Adipocyte (in vitro differentiated cells): ENCODE measurements around the gene EFNA5.

Experiments
- DNase-seq: peaks from one replicate; pipeline ENCODE4 v3.0.0-alpha.2; 2015; ENCODE audit warnings: low read depth
- H3K27me3 ChIP-seq: replicated peaks from 2 replicates; pipeline ENCODE4 v1.7.0; 2013; ENCODE audit warnings: mild to moderate bottlenecking, low read length, moderate library complexity; ENCODE audit not compliant: control insufficient read depth, insufficient read depth
- H3K36me3 ChIP-seq: 2 replicates; pipeline ENCODE4 v1.7.0; 2013; ENCODE audit warnings: low read length, mild to moderate bottlenecking, moderate library complexity; ENCODE audit not compliant: control insufficient read depth, insufficient read depth, severe bottlenecking
- H3K4me1 ChIP-seq: 2 replicates; pipeline ENCODE4 v1.7.0; 2013; ENCODE audit warnings: mild to moderate bottlenecking, low read length, moderate library complexity; ENCODE audit not compliant: control insufficient read depth, insufficient read depth
- H3K4me3 ChIP-seq: 2 replicates; pipeline ENCODE4 v1.7.0; 2013; ENCODE audit warnings: mild to moderate bottlenecking, low read length, moderate library complexity
- H3K9ac ChIP-seq: 2 replicates; pipeline ENCODE4 v1.7.0; 2013; ENCODE audit warnings: mild to moderate bottlenecking, low read length, moderate library complexity
- H3K9me3 ChIP-seq: 2 replicates; pipeline ENCODE4 v1.7.0; 2013; ENCODE audit warnings: mild to moderate bottlenecking, low read length, moderate library complexity; ENCODE audit not compliant: control insufficient read depth

The EFNA5 gene

DNA sequence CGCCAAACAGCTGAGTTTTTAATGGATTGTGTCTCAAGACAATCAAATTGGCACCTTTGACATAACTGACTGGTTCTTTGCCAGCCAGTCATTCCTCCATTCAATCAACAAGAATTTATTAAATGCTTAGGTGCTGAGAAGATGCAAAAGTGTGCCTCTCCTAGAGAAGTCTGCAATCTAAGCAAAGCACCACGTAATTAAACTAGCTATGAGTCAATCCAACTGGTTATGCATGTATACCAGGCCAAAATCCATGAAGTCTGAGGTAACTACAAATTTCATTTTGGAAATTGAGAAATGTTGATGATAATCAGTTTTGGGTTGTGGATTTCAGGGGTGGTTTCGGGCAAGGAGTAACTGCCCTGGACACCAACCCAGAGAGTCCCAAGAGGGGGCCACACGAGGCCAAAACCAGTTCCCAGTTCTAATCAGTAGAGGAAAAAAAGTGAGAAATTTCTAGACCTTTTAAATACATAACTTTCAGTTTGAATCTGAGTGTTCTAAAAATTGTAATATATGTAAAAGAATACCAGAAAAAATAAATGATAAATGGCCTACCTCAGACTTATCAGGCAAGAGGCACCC, 92.6 kb downstream of the EFNA5 start:
- no peak for DNase-seq
- Histone ChIP-seq H3K9me3 (no peaks in the 10 kb centered on the region), H3K4me3 (peak overlapping the region; percentile 5), H3K4me1 (peaks cover 75% of the 10 kb centered on the region), H3K27me3 (no peaks in the 10 kb centered on the region), H3K36me3 (no peaks in the 10 kb centered on the region), H3K9ac (peak overlapping the region; percentile 36)

DNA sequence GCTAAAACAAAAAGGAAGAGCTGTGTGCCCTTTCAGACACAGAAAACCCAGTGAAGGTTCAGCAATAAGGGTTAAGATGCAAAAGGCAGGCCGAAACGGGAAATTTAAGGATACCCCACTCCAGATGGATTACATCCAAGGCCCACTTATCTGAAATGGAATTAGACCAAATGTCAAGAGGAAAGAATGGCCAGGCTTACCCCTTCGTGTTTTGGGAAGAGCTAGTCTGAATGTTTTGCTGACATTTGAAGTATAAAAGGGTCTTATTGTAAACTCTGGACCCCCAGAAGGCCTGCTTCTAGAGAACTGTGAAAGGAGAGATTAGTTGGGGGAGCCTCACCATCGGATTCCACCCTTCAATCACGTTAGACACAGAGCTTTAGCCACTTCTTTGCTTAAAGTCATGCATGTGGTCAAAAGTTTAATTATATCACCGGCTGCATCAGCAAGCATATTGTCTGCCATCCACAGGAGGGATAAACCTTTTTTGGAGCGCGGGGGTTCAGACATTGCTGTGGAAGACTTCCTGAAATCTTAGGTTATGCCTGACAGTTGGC, 93.3 kb downstream of the EFNA5 start:
- Histone ChIP-seq H3K9ac (no peak overlapping the region), H3K4me3 (peak overlapping the region; percentile 5), H3K27me3 (no peaks in the 10 kb centered on the region), H3K4me1 (peaks cover 82% of the 10 kb centered on the region), H3K9me3 (no peaks in the 10 kb centered on the region), H3K36me3 (no peaks in the 10 kb centered on the region)
- DNase-seq, result no peak

DNA sequence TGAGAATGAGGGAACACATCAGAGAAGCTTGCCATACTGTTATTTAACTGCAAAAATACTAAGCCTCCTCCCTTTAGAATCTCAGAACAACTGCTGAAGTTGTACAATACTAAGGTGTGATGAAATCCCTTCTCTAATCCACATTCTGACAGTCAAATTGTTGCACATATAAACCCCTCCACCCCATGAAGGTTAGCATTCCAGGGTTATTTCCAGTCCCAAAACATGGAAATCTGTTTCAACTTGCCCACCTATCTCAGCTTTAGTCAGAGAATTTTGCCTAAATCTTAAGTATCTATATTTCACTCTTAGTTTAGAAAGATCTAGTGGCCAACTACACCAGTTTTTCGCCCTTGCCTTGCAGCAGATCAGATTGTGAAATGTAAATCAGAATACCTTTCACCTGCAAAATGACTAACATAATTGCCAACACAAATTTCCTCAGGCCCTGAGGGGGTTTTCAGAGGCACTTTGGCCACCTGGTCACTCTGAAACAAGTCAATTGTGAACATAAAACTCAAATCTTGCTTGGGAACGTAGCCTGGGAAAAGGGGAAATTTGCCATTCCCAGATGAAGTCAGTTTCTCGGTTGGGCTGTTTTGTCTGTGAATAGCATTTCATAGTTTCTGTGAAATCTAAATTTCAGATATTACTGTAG, 93.9 kb downstream of the EFNA5 start:
- no peak for DNase-seq
- Histone ChIP-seq H3K36me3 (no peaks in the 10 kb centered on the region), H3K4me3 (no peak overlapping the region), H3K4me1 (peaks cover 80% of the 10 kb centered on the region), H3K9ac (no peak overlapping the region), H3K9me3 (no peaks in the 10 kb centered on the region), H3K27me3 (no peaks in the 10 kb centered on the region)

DNA sequence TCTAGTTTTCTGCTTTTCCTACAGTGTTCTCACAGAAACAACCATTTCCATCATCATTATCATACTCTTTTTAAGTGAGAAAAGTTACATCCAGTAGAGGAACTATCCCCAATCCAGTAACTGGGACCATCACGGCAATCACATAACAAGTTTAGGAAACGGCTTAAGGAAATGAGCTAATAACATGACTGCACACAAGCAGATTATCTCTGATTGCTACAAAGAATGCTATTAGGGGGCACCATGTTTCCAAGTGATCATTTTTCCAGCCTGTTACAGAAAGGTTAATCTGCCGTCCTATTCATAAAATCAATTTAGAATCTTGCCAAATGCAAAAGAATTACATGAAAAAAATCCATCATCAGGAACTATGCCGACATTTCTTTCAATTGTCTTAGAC, 94.6 kb downstream of the EFNA5 start:
- Histone ChIP-seq H3K4me1 (peaks cover 79% of the 10 kb centered on the region), H3K9me3 (no peaks in the 10 kb centered on the region), H3K27me3 (no peaks in the 10 kb centered on the region), H3K4me3 (no peak overlapping the region), H3K36me3 (no peaks in the 10 kb centered on the region), H3K9ac (no peak overlapping the region)
- no peak for DNase-seq

DNA sequence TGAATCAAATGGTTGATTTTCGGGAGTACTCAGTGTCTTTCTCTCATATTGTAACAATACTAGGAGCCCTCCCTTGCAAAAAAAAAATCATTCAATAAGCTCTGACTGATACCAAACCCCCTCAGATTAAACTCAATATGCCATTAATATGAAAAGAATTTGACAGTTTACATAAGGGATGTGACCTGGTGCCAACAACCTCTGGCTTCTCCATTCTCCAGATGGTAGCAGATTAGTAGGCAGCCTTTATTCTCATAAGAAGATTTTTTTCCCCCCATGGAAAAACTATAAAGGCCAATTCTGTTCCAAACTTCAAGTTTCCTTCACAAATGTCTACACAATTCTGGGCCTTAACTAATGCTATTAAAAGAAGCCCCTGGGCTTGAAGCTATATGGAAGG, 96.5 kb downstream of the EFNA5 start:
- no peak for DNase-seq
- peaks cover 73% of the 10 kb centered on the region for H3K4me1 ChIP-seq
- H3K9ac ChIP-seq, result no peak overlapping the region
- H3K27me3 ChIP-seq, result no peaks in the 10 kb centered on the region
- no peaks in the 10 kb centered on the region for H3K36me3 ChIP-seq
- no peaks in the 10 kb centered on the region for H3K9me3 ChIP-seq
- H3K4me3 ChIP-seq, result no peak overlapping the region

DNA sequence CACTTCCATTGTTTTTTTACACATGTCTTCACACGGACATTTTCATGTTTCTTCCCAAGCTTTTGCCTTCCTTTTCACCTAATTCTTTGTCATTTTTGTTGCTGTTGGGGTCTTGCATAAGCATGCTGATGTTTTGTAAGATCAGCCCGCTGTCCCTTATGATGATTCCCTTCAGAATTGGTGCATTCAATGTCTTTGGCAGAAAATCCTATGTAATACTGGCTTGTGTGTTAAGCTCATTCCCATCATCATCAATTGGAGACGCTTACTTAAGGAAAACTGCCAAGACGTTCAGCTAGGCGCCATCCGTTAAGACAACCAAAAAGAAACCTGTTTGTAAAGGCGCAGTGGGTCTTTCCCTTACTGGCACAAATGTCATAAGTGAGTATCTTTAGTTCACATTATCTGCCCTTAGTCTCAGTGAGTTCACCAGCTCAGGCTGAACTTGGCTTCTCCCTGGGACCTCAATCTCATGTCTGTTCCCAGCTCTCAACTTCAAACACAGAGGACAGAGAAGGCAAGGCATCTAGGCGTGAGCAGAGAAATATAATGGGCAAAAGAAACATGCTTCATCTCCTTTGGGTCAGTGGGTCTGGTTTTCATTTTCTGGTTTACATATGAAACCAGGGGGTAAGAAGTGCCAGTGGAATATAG, 97.9 kb downstream of the EFNA5 start:
- H3K9ac ChIP-seq, result peak overlapping the region; percentile 76
- H3K27me3 ChIP-seq, result no peaks in the 10 kb centered on the region
- H3K9me3 ChIP-seq, result no peaks in the 10 kb centered on the region
- H3K4me3 ChIP-seq, result peak overlapping the region; percentile 80
- no peak for DNase-seq
- H3K4me1 ChIP-seq, result peaks cover 59% of the 10 kb centered on the region
- no peaks in the 10 kb centered on the region for H3K36me3 ChIP-seq

DNA sequence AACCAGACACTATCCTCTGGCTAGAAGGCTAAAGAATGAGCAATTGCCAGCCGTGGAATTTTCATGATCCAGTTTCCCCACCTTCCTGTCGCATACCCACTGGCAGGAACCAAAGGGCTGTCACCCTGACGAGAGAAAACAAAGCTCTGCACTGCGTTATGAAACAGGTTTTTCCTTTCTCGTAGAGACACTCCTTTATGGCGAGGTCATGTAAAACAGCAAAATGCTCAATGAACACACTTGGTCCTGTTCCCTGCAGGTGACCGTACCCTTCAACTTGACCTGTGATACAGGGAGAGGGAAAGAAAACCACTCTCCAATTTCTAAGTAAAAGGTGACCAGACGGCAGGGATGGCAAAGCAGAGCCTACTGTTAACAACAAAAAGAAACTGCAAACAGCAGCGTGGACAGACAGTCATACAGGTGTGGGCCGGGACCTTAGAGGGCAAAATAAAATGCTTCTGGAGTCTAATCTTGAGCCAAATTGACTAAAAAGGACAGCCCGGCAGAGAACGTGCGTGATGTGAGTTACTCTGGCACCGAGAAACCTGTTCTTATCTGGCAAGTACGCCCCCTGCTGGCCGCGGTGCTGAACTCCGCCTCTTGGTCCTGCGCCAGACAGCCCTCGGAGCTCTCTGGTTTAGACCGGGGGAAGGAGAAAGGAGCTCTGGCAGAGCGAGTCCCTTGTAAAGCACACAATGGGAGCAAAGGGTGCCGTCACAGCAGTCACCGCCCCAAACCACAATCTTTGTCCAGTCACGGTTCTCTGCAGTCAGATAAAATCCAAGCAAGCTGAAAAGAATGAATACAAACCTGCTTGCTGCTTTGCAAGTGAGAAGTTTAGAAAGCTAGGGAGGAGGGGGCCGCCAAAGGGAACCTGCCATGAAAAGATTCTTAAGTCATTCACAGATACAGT, 98.9 kb downstream of the EFNA5 start:
- Histone ChIP-seq H3K27me3 (no peaks in the 10 kb centered on the region), H3K4me3 (peak overlapping the region; percentile 80), H3K9me3 (no peaks in the 10 kb centered on the region), H3K36me3 (no peaks in the 10 kb centered on the region), H3K9ac (peak overlapping the region; percentile 76), H3K4me1 (peaks cover 49% of the 10 kb centered on the region)
- peak; percentile 97 for DNase-seq

DNA sequence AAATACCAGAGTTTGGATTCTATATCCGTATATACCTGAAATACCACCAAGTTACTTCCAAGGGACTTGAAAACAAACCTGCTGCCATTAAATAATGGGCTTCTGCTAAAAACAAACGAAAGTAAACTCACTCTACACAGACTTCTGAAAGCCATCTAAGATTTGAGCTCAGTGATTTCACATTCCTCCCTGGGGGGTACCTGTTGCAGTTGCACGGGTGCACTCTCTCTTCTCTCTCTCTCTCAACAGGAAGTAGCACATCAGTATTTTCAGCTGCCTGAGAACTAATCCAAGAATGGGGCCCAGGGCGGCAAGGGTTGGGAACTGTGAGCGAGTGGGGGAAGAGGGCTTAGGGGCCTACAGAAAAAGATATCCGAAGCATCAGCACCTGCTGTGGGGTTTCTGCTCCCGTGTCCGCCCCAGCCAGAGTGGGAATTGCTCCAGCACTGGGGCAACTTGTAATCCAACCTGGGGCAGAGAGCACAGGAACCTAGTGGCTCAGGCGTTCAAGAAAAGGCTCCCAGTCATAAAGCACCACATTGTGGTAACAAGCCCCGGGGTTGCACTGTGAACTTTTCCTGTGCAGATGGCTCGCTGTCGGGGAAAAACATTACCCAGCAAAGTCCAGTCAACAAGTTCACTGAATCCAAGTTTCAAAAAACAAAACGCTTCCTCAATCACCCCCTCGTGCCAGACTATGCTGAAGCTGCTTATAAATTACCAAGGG, 99.8 kb downstream of the EFNA5 start:
- H3K27me3 ChIP-seq, result no peaks in the 10 kb centered on the region
- H3K4me1 ChIP-seq, result peaks cover 40% of the 10 kb centered on the region
- no peaks in the 10 kb centered on the region for H3K9me3 ChIP-seq
- H3K9ac ChIP-seq, result peak overlapping the region; percentile 76
- peak overlapping the region; percentile 80 for H3K4me3 ChIP-seq
- no peak for DNase-seq
- H3K36me3 ChIP-seq, result no peaks in the 10 kb centered on the region

DNA sequence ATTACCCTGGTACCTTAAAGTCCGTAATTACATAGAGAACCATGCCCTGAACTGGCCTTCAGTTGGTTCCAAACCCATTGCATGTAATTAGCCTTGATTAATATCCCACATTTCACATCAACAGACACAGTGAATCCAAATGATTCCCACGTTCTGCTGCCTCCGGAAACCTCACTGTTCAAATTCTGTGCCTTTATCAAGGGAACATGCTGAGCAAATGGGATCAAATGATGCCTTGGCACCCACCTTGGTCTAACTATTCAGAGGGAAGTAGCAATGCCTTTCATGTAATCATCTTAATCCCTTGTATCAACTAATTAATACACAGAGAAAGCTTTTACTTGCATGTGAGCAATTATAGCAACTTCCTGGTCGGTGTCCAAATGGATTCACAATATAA, 100.6 kb downstream of the EFNA5 start:
- no peak for DNase-seq
- Histone ChIP-seq H3K27me3 (no peaks in the 10 kb centered on the region), H3K36me3 (no peaks in the 10 kb centered on the region), H3K9ac (no peak overlapping the region), H3K9me3 (no peaks in the 10 kb centered on the region), H3K4me1 (peaks cover 42% of the 10 kb centered on the region), H3K4me3 (no peak overlapping the region)

DNA sequence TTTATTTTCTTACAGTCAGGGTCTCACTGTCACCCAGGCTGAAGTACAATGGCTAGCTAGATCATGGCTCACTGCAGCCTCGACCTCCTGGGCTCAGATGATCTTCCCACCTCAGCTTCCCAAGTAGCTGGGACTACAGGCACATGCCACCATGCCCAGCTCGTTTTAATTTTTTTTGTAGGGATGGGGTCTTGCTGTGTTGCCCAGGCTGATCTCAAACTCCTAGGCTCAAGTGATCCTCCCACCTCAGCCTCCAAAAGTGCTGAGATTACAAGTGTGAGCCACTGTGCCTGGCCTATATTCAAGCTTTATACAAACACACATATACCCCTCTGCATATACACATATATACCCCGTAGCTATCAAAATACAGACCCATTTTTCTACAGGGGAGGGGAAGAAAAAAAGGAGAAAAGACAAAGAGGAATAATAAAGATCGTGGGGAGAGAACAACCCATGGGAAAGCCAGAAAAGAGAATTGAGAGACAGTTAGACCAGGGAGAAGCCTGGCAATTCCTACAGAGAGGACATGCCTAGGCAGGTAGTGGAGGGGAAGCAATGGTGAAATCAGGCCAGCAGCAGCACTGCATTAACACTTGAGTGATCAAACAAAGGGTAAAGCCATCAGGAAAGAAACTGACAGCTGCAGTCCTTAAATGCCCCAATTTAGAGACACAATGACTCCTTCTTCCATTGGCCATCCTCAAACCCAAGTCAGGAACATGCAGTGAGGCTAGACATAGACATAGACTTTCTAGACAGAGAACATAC, 102.7 kb downstream of the EFNA5 start:
- H3K4me1 ChIP-seq, result peaks cover 36% of the 10 kb centered on the region

More for the DNA sequence above, 102.7 kb downstream of the EFNA5 start:
- Histone ChIP-seq H3K9me3 (no peaks in the 10 kb centered on the region), H3K36me3 (no peaks in the 10 kb centered on the region), H3K4me3 (no peak overlapping the region), H3K9ac (no peak overlapping the region), H3K27me3 (no peaks in the 10 kb centered on the region)
- DNase-seq, result no peak
